Stimulated activated CD4-positive, alpha-beta T cell treated with anti-CD3 and anti-CD28 coated beads, Interleukin-15, amount 100 ng/mL, for 48 hours (primary cell): ENCODE data around the gene TXLNG.

Source experiments
- DNase-seq, 2 donors: peaks; one replicate each; pipeline ENCODE4 v3.0.0-alpha.2; 2020; ENCODE audit warnings: low read depth in 2 of 2

TXLNG gene

GRCh38 chrX:16870862-16871815 lies 84.9 kb downstream of the TXLNG start:
- DNase-seq = no peak

DNA sequence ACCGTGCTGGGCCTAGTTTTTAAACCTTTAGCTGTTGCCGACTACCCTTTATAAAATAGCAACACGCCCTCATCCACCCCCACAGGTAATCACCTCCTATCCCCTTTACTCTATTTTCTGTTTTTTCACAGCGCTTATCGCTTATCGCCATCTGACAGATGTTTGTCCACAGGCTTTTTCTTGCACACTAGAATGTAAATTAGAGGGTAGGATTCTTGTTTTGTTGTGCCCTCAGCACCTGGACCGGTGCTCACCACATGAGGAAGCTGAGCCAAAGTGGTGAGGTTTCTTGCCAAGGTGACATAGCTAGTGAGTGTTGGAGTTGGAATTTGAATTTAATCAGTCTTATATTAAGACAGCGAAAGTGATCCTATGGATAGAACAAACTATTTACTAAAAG lies 86.8 kb downstream of the TXLNG start:
- no peak for DNase-seq

- no peak for DNase-seq
Observed at GRCh38 chrX:16874458-16875095, 88.3 kb downstream of the TXLNG start.

DNA sequence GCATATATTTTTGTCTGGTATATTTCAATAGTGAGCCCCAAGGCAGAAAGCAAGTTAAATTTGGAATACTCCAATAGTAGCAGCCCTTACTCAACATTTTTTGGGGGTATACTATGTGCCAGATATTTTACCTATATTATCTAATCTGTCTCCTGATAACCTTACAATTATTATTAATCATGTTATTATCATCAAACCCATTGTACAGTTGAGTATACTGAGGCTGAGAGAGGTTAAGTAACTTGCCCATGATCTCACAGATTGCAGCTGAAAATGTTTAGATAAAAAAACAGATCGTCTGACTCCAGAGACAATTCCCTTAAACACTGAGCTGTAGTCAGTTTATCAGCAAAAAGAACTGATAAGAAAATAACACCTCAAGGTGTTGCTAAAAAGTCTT lies 90.4 kb downstream of the TXLNG start:
- no peak for DNase-seq

GRCh38 chrX:16882169-16882568 lies 95.9 kb downstream of the TXLNG start:
- DNase-seq = no peak

DNA sequence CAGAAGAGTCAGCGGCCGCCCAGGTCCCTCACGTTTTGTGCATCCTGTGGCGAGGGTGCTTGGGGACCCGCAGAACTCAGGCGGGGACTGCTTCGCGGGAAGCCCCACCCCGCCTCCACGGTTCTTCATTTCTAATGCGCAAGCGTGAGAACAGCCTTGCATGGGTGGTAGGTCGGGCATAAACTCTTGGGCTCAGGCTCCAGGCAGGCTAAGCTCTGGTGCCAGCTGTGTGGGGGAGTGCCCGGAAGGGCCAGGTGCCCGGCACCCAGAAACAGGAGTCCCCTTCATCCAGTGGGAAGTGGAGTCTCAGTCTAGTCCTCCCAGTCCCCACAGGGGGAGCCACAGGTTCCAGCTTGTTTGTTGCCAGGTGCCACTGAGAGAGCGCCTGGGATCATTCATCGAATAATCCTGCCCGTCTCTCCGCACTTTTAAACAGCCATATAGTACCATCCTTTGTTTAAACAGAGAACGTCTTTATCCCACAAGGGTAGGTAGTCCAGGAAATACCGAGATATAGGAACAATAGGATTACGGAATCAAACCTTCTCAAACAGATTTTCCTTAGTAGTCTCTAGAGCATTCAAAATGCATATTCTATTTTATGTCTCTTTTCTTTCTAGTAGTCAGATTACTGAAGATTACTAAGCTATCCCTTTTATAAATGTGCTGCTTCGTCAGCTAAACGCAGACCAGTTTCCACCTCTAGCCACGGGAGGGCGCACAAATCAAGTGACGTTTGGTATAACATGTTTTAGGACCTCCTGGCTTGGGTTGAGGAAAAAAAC lies 96.6 kb downstream of the TXLNG start:
- DNase-seq = peak; percentile 43 to 65

DNA sequence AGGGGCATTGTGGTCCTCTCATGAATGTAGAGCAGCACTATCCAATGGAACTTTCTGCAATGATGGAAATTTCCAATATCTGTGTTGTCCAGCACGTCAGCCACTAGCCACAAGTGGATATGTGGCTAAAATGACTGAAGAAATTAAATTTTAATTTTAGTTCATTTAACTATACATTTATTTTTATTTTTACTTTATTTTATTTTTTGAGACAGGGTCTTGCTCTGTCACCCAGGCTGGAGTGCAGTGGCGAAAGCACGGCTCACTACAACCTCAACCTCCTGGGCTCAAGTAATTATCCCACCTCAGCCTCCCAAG lies 97.2 kb downstream of the TXLNG start:
- no peak for DNase-seq

DNA sequence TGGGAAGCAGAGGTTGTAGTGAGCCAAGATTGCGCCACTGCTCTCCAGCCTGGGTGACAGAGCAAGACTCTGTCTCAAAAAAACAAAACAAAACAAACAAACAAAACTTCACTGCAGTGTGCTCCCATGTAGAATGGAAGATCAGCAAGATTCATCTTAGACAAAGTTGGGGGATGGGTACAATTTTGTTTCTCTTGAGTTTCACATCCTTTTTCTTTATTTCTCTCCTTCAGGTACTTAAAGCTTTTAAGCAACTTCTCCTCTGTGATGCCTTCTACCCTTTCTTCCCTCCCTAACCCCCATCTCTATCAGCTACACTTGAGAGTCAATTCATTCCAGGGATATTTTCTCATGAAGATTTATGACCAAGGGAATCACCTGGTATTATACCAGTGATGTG lies 99.4 kb downstream of the TXLNG start:
- no peak for DNase-seq

DNA sequence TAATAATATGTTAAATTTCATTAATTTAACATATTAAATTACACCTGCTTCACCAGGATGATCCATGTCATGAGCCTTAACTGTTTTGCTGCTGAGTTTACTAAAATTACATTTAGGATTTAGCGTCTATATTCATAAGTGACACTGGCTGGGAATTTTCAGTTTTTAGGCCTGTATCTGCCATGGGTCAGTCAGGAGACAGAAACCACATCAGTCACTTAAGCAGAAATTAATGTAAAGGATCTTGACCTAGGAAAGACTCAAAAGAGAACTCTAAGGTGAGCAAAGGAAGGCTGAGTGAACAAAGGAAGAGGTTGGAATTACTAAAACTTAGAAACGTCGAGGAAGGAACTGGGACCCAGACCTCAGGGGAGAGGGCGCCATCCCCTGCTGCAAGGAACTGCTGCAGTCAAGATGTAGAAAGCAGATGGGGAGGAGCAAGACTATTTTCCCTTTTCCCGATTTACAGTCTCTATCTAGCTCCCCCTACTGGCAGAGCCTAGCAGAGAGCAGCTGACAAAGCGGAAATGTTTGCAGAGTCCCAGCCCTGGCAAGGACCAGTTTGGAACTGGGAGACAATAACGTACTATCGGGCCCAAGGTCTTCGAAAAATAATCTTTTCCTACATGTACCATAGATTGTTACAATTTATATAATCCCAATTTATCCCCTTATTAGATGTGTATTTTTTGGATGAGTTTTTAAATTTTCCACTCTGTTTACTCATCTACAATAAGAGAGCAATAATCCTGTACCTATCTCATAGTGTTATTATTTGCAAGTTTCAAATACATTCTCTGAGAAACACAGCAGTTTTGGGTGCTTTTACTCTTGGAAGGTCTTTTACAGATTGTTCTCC lies 106.5 kb downstream of the TXLNG start:
- DNase-seq = peak; percentile 29 to 51
